GM21717 (cell line): ENCODE measurements around the gene VSTM4.

Source experiments
- ATAC-seq: cut with Tn5 transposase; IDR thresholded peaks from one replicate; pipeline ENCODE4 v1.9.1; 2021; ENCODE audit warnings: mild to moderate bottlenecking, moderate library complexity; ENCODE audit not compliant: unreplicated experiment

The VSTM4 gene

GRCh38 chr10:49115015-49115795, at the start of gene VSTM4:
Gene VSTM4 (minus strand): TSS chr10:49115522. CDS start chr10:49115485, 37 bp downstream.
- no peak for ATAC-seq

- no peak for ATAC-seq
Observed at GRCh38 chr10:49164559-49165188, 49.4 kb upstream of the VSTM4 start.

- ATAC-seq = no peak
Observed at GRCh38 chr10:49163741-49164140, 48.4 kb upstream of the VSTM4 start.

- ATAC-seq = no peak
Observed at GRCh38 chr10:49162761-49163310, 47.5 kb upstream of the VSTM4 start.

GRCh38 chr10:49162063-49162462, 46.7 kb upstream of the VSTM4 start:
- no peak for ATAC-seq

- no peak for ATAC-seq
Observed at GRCh38 chr10:49161411-49161997, 46.2 kb upstream of the VSTM4 start.

- no peak for ATAC-seq
Observed at GRCh38 chr10:49160814-49161213, 45.5 kb upstream of the VSTM4 start.

- ATAC-seq = no peak
Observed at GRCh38 chr10:49160110-49160509, 44.8 kb upstream of the VSTM4 start.

- ATAC-seq = no peak
Observed at GRCh38 chr10:49158915-49159314, 43.6 kb upstream of the VSTM4 start.

- no peak for ATAC-seq
Observed at GRCh38 chr10:49158404-49158803, 43.1 kb upstream of the VSTM4 start.

- no peak for ATAC-seq
Observed at GRCh38 chr10:49157229-49157628, 41.9 kb upstream of the VSTM4 start.

- ATAC-seq = no peak
Observed at GRCh38 chr10:49154641-49155040, 39.3 kb upstream of the VSTM4 start.

GRCh38 chr10:49153971-49154370, 38.6 kb upstream of the VSTM4 start:
- ATAC-seq = no peak

GRCh38 chr10:49153115-49153514, 37.8 kb upstream of the VSTM4 start:
- no peak for ATAC-seq

GRCh38 chr10:49152663-49153062, 37.3 kb upstream of the VSTM4 start:
- ATAC-seq = no peak

GRCh38 chr10:49152037-49152436, 36.7 kb upstream of the VSTM4 start:
- no peak for ATAC-seq

GRCh38 chr10:49151481-49151880, 36.2 kb upstream of the VSTM4 start:
- no peak for ATAC-seq

GRCh38 chr10:49151025-49151445, 35.7 kb upstream of the VSTM4 start:
- ATAC-seq = no peak

- ATAC-seq = no peak
Observed at GRCh38 chr10:49150426-49150825, 35.1 kb upstream of the VSTM4 start.

- ATAC-seq = no peak
Observed at GRCh38 chr10:49149881-49150280, 34.6 kb upstream of the VSTM4 start.

- ATAC-seq = no peak
Observed at GRCh38 chr10:49144058-49144720, 28.9 kb upstream of the VSTM4 start.
